Measurements from ENCODE around the gene SGSM2. TPM values are rescaled to one million over a fixed set of nuclear protein-coding genes. Genes with fewer than 3 reads are reported as not detected.
A peak's percentile ranks its signal among the peaks of the same experiment; 100 is the strongest.

Gene SGSM2
- total and polyA plus RNA-seq, 8 donors = 31.2 to 224 (median 56.0) TPM

DNA sequence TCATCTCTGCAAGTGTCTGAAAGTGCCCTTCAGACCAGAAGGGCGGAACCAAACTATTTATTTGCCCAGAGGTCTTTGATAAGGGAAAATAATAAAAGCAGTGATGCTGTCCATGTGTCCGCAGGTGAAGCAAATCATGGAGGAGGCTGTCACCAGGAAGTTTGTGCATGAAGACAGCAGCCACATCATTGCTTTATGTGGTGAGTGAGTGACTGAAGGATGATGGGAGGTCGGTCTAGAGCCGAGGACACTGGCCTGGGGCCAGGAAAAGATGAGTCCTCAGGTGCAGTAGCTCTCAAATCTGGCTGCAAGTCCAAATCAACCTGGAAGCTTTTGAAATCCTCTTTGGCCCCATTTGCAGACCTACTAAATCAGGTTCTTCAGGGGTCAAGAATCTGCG lies 6.1 kb downstream of the SGSM2 start:
- TF ChIP-seq POLR2AphosphoS5 (IDR thresholded peaks at IDR 0.05) = no peak
- TF ChIP-seq POLR2A (IDR thresholded peaks at IDR 0.05) = no peak
- TF ChIP-seq, protein P1, sequence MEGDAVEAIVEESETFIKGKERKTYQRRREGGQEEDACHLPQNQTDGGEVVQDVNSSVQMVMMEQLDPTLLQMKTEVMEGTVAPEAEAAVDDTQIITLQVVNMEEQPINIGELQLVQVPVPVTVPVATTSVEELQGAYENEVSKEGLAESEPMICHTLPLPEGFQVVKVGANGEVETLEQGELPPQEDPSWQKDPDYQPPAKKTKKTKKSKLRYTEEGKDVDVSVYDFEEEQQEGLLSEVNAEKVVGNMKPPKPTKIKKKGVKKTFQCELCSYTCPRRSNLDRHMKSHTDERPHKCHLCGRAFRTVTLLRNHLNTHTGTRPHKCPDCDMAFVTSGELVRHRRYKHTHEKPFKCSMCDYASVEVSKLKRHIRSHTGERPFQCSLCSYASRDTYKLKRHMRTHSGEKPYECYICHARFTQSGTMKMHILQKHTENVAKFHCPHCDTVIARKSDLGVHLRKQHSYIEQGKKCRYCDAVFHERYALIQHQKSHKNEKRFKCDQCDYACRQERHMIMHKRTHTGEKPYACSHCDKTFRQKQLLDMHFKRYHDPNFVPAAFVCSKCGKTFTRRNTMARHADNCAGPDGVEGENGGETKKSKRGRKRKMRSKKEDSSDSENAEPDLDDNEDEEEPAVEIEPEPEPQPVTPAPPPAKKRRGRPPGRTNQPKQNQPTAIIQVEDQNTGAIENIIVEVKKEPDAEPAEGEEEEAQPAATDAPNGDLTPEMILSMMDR (IDR thresholded peaks at IDR 0.05) = no peak
- no peak for TF ChIP-seq EP300 (IDR thresholded peaks at IDR 0.05)
- DNase-seq = no peak
- H3K27ac ChIP-seq = no peak overlapping the region
- no peak overlapping the region for H3K4me3 ChIP-seq
- H3K36me3 ChIP-seq = peaks cover 0 to 47% (median 37%) of the 10 kb centered on the region in 4 donors
- H3K4me1 ChIP-seq = peaks cover 6 to 33% (median 23%) of the 10 kb centered on the region in 4 donors
- no peaks in the 10 kb centered on the region for H3K27me3 ChIP-seq
- H3K9me3 ChIP-seq = no peaks in the 10 kb centered on the region
- 55 to 63% (median 60%) methylated on average over 5 of the region's 5 CpGs for WGBS, 5 donors
- intact Hi-C loops (cut with DNase I; ENCODE audit: low total_unique reads) = no loop called here

DNA sequence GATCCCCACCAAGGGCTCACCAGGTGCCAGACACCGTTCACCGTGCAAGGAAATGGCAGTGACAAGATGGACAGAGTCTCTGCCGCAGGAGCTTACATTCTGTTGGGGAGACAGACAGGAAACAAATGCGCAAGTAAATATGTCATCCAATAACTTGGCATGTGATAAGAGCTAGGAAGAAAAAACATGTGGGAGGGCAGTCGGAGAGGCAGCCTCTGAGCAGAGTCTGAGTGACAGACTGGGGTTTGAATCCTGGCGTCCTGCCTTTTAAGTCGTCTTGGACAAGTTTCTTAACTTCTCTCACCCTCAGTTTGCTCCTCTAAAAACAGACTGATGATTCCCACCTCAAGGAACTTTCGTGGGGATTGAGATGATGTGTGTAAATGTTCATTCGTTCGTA lies 7.2 kb downstream of the SGSM2 start:
- H3K27ac ChIP-seq = no peak overlapping the region
- H3K4me1 ChIP-seq = peaks cover 6 to 28% (median 22%) of the 10 kb centered on the region in 4 donors
- H3K36me3 ChIP-seq = peaks cover 0 to 47% (median 37%) of the 10 kb centered on the region in 4 donors
- no peaks in the 10 kb centered on the region for H3K27me3 ChIP-seq
- WGBS, 5 donors = 70 to 86% (median 74%) methylated on average over 10 of the region's 10 CpGs
- intact Hi-C loops (cut with DNase I; ENCODE audit: low total_unique reads) = no loop called here
- H3K4me3 ChIP-seq = no peak overlapping the region
- H3K9me3 ChIP-seq = no peaks in the 10 kb centered on the region
- DNase-seq = no peak
- TF ChIP-seq POLR2A (IDR thresholded peaks at IDR 0.05) = no peak
- TF ChIP-seq POLR2AphosphoS5 (IDR thresholded peaks at IDR 0.05) = no peak
- TF ChIP-seq, protein P1 (IDR thresholded peaks at IDR 0.05) = no peak
- no peak for TF ChIP-seq EP300 (IDR thresholded peaks at IDR 0.05)

DNA sequence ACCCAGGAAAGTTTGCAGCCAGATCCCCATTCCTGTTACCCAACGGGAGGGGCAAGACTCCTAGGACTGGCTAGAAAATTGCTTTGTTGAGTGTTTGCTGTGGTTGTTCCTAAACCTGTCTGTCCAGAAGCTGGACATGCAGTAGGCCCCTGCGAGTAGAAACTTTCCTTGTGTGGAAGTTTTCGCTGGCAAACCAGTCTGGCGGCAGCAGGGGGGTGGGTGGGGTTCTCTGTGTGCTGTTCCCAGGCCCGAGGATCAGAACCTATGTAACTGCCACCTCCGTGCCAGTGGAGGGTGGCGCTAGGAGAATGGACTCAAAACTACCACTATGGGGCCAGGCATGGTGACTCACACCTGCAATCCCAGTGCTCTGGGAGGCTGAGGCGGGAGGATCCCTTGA lies 9.2 kb downstream of the SGSM2 start:
- no peaks in the 10 kb centered on the region for H3K27me3 ChIP-seq
- H3K4me1 ChIP-seq = peaks cover 6 to 28% (median 22%) of the 10 kb centered on the region in 4 donors
- TF ChIP-seq EP300 (IDR thresholded peaks at IDR 0.05) (no peak), POLR2AphosphoS5 (IDR thresholded peaks at IDR 0.05) (no peak), POLR2A (IDR thresholded peaks at IDR 0.05) (no peak)
- TF ChIP-seq, protein P1 (IDR thresholded peaks at IDR 0.05) = no peak
- no peak overlapping the region for H3K4me3 ChIP-seq
- intact Hi-C loops (cut with DNase I; ENCODE audit: low total_unique reads) = no loop called here
- H3K27ac ChIP-seq = peak overlapping the region; percentile 49 to 80 (median 75)
- peaks cover 0 to 37% (median 32%) of the 10 kb centered on the region in 4 donors for H3K36me3 ChIP-seq
- DNase-seq = peak; percentile 69 to 79
- WGBS, 5 donors = 42 to 70% (median 57%) methylated on average over 8 of the region's 8 CpGs
- no peaks in the 10 kb centered on the region for H3K9me3 ChIP-seq

DNA sequence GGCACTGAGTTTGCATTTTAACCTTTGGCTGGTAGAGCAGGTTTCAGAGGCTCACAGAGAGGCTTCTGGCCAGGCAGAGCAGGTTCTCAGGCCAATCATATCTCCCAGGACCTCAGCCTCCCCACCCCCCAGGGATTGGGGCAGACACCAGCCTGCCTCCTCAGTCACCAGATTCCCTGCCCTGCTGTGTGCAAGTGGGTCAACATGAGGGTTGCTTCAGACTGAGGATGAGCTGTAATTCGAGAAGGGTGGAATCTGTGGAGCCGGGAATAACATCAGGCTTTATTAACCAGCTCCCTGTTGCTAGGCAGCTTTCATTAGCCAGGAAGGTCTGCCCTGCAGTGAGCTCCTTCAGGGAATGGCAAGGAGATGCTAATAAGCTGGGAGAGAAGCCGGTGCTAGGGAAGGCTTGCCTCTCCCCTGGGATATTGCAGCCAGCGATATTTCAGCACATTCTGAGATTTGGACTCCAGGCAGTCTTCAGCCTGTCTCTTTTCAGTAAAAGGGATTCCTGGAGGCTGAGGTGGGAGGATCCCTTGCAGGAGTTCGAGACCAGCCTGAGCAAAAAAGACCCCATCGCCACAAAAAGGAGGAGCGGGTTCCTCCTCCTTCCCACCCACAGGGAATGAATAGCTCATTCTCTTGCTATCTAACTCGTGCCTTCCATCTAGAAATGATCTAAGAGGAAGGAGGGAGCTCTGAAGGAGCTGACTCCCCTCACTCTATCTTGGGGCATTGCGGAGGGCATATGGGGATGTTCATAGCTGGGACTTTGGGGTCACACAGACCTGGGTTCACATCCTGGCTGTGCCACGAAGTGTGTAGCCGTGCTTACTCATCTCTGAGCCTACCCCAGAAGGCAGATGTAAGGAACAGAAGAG lies 10.7 kb downstream of the SGSM2 start:
- WGBS, 5 donors = 47 to 62% (median 54%) methylated on average over 11 of the region's 11 CpGs
- peaks cover 6 to 31% (median 23%) of the 10 kb centered on the region in 4 donors for H3K4me1 ChIP-seq
- DNase-seq = peak; percentile 78 to 80
- no peak overlapping the region for H3K4me3 ChIP-seq
- H3K9me3 ChIP-seq = no peaks in the 10 kb centered on the region
- peak overlapping the region; percentile 40 to 80 (median 60) for H3K27ac ChIP-seq
- no peaks in the 10 kb centered on the region for H3K27me3 ChIP-seq
- intact Hi-C loops (cut with DNase I; ENCODE audit: low total_unique reads) = no loop called here
- H3K36me3 ChIP-seq = peaks cover 0 to 25% (median 21%) of the 10 kb centered on the region in 4 donors
- TF ChIP-seq, protein P1 (IDR thresholded peaks at IDR 0.05) = peak in 1 of 7 experiments; percentile 4
- no peak for TF ChIP-seq POLR2AphosphoS5 (IDR thresholded peaks at IDR 0.05)

Measured in stomach (tissue), 9 donors.